Loucy (cell line): Measurements from ENCODE around the gene GRPR.

Source experiments
- CTCF ChIP-seq: fragments of 200-600 bp; sonication (generic); conservative IDR thresholded peaks from 2 replicates; pipeline ENCODE4 v1.5.1; 2014; ENCODE audit warnings: mild to moderate bottlenecking, antibody characterized with exemption, low read length
- EZH2phosphoT487 ChIP-seq: fragments of 200-600 bp; IDR thresholded peaks from 2 replicates; pipeline ENCODE4 v1.6.1; 2018; ENCODE audit warnings: antibody characterized with exemption, mild to moderate bottlenecking, moderate library complexity, borderline replicate concordance

GRCh38 chrX:16148896-16149295 lies 25.5 kb downstream of the GRPR start:
- TF ChIP-seq CTCF (no peak), EZH2phosphoT487 (no peak)
